Right renal cortex interstitium (tissue), 3 donors: ENCODE measurements around the gene ZNF326. TPM values are rescaled to one million over a fixed set of nuclear protein-coding genes. Genes with fewer than 3 reads are reported as not detected.
A peak's percentile ranks its signal among the peaks of the same experiment; 100 is the strongest.

Source experiments
- DNase-seq, 3 donors: peaks; one replicate each; pipeline ENCODE4 v3.0.0-alpha.2; 2013; ENCODE audit warnings: low read depth in 3 of 3, low spot score in 2 of 3
- polyA plus RNA-seq, 3 donors: library from polyadenylated mRNA; unstranded; fragments of 120-200 nt; gene quantifications; one replicate each; pipeline ENCODE4 v1.2.1, GENCODE V29; 2013; ENCODE audit not compliant: insufficient read length in 3 of 3

The ZNF326 gene
- polyA plus RNA-seq = 10 to 100 TPM; 56.5 to 63.5 (median 59.5) TPM

- peak; percentile 82 to 91 (median 86) for DNase-seq
Observed at GRCh38 chr1:89994805-89995597, at the start of gene ZNF326. Gene ZNF326, plus strand, starts transcription at chr1:89995110. Its CDS starts 148 bp downstream, at chr1:89995258.

DNA sequence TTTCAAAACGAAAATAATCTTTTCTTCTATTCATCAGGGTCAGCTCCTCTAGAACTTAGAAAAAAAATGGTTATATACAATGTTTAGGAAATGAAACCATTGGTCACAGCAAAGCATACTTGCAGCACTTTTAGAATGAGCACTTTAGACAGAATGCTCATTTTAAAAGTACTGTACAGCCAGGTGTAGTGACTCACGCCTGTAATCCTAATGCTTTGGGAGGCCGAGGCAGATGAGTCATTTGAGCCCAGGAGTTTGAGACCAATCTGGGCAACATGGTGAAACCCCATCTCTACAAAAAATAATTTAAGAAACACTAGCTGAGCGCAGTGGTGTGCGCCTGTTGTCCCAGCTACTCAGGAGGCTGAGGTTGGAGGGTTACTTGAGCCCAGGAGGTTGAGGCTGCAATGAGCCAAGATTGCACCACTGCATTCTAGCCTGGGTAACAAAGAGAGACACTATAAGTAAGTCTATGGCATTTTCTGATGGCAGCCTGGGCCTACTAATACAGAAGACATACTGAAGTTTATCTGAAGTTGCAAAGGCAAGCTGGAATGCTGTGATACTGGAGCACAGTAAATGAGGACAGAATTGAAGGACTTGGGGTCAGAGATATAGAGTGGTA, 48.9 kb upstream of the ZNF326 start:
- DNase-seq = no peak

GRCh38 chr1:89946532-89946931, 48.4 kb upstream of the ZNF326 start:
- no peak for DNase-seq

- no peak for DNase-seq
Observed at GRCh38 chr1:89948722-89949345, 46.1 kb upstream of the ZNF326 start.

- no peak for DNase-seq
Observed at GRCh38 chr1:89949991-89950624, 44.8 kb upstream of the ZNF326 start.

DNA sequence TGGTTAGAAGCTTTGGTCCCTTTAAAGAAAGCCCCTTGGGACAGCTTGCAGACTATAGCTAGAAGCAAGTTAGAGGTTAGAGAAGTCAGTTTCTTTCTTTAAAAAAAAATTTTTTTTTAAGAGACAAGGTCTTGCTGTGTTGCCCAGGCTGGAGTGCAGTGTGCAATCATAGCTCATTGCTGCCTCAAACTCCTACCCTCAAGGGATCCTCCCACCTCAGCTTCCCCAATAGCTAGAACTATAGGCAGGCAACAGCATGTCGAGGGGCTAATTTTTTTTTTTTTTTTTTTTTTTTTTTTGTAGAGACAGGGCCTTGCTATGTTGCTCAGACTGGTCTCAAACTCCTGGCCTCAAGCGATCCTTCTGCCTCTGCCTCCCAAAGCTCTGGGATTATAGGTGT, 44.2 kb upstream of the ZNF326 start:
- DNase-seq = no peak

DNA sequence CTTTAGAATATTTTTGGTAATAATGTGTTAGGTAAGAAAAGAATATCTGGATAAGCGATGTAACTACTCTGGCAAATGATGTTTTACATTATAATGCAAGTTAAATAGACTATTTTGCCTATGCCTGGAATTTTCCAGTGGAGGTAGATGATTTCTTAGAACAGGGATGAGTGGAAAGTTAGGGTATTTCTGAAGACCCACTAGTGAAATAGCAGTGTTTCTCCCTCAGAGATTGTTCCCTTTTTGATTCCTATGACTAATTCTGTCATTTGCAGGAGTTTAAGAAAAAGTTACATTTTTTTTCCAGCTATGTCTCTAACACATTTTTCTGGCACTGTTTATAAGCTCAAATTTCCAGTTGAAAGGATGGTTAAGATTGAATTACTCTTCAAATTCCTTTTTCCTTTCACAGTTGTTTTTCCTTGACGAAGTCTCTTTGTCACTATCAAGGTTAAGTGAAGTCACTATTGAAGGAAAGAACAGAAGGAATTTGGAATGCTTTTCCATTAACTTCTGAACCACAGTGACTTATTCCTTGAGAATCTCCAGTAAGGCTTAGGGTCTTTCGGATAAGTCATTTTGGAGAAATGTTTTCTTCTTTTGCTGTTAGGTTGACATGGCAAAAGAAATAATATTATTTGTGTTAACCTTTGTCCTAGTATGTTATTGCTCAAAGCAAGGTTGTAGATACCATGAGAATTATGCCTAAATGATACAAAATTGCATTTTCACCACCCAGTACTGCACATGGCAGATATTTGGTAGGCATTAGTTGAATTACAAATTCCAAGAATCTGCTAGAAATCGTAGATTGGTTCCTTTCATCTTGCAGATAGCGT, 42.9 kb upstream of the ZNF326 start:
- no peak for DNase-seq

- DNase-seq = no peak
Observed at GRCh38 chr1:89952605-89953130, 42.2 kb upstream of the ZNF326 start.

DNA sequence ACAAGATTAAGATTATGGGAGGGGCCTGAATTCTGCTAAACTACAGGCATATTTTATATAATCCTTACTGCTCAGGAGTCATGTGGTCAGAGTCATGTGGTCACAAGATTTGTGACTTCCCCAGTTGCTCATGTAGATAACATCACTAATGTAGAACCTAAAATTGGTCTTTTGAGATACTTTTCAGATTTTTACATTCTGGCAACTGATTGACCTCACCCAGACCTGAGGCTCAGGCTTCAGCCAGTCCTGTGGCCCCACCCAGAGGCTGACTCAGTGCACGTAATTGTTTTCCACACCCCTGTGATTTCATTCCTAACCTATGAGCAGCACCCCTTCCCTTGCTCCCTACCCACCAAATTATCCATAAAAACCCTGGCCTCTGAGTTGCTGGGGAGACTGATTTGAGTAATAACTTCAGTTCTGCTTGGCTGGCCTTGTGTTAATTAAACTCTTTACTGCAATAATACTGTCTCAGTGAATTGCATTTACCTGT, 41.7 kb upstream of the ZNF326 start:
- DNase-seq = no peak

DNA sequence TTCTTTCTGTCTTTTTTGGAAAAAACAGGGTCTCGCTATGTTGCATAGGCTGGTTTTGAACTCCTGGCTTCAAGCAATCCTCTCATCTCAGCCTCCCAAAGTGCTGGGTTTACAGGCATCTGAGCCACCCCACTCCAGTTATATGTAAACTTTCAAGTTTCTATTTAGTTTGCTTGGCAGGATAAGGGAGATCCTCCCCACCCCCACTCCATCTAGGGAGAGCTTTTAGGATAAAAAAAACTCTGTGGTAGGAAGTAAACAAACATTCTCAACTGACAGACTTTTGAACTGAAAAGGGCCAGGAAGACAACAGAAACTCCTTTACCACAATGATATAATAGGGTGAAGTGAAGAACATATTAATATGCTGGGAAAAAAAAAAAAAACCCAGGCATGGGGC, 41.0 kb upstream of the ZNF326 start:
- no peak for DNase-seq

DNA sequence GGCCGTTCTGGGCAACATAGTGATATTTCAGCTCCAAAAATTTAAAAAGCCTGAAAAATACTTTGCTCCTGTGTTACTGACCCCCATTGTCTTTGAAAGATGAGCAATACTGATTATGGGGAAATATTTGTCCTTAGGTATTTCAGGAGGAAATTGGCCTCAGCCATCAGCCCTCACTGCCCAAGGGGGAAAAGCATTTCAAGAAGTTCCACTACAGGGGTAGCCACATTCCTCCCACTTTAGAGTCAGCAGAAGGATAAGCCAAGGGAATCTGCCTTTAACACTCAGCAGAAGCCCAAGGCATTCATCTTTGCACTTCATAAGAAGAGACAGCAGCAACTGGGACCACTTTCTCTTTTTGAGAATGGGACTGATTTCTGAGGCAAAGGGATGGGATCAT, 40.5 kb upstream of the ZNF326 start:
- no peak for DNase-seq

GRCh38 chr1:89955311-89956205, 39.4 kb upstream of the ZNF326 start:
- DNase-seq = no peak

- no peak for DNase-seq
Observed at GRCh38 chr1:89957107-89957506, 37.8 kb upstream of the ZNF326 start.

DNA sequence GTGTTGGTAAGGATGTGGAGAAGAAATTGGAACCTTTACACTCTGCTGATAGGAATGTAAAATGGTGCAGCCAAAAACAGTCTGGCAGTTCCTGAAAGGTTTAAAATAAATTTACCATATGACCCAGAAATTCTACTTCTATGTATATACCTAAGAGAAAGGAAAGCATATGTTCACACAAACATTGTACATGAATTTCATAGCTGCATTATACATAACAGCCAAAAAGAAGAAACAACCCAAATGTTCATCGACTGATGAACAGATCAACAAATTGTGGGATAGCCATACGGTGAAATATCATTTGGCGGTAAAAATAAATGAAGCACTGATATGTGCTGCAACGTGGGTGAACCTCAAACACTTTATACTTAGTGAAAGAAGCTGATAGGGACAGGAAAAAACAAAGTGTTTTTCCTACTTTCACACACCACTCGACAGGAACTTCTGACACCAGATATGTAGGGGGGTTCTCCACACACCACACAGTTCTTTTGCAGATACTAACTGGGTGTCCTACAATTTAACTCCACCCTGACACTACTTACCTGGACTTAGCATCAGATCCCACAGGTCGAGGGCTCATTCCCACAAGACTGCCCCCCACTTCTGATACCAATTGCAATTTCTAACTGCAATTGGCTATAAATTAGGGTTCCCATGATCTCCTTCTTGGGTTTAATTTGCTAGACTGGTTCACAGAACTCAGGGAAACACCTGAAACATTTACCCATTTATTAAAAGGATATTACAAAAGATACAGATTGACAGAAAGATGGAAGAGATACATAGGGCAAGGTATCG, 35.9 kb upstream of the ZNF326 start:
- DNase-seq = no peak

GRCh38 chr1:89959719-89960118, 35.2 kb upstream of the ZNF326 start:
- no peak for DNase-seq

DNA sequence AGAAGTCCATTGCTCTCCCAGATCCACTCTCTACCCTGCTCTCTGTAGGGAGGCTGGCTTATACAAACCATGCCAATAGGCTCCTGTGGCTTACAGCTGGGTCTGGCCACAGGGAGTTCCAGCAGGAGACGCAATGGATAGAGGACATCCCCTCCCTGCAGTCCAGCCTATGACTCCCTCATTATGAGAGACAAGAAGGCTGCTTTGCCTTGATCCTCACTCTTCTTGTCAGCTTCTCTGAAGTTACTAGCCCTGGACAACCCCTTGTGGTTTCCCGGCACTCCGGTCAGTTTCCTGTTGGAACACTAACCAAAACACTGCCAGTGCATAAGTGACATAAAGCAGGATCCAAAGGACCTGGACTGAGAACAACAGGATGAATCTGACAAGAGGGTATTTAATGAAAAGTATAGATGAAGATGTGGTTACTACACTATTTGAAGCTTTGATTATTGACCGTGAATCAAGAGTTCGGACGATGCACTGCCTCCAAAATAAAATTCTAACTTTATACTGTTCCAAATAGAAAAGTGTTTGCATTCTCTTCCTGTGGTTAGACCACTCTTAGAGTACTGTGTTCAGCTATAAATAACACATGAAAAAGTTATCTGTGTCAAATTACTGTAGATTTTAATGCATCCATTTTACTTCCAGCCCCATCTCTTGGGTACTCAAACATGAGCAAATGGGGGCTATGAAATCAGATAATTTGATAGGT, 32.7 kb upstream of the ZNF326 start:
- DNase-seq = no peak

DNA sequence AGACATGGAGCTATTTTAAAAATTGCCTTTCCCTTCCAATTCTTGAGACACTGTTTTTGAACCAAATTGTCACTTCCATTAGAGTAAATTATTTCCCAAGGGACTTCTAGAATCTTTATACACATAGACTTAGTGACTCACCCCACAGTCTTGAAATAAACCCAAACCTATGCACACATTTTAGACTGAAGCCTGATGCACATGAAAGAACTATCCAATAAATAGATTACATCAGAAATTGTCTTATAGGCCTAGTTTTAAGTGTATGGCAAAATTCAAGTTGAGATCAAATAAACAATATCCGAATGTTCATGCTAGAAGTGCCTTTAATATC, 32.2 kb upstream of the ZNF326 start:
- no peak for DNase-seq
